ENCODE results near the gene PLD1.

Gene PLD1

GRCh38 chr3:171755656-171756055 lies 54.6 kb downstream of the PLD1 start:
- Histone ChIP-seq H3K4me1 (ENCODE audit: control insufficient read depth in 1 of 2, insufficient read depth in 2 of 2, low read length in 2 of 2) (no peaks in the 10 kb centered on the region), H3K18ac (ENCODE audit: low read length) (no peak overlapping the region), H2AK5ac (ENCODE audit: low read length) (no peak overlapping the region), H3K79me1 (ENCODE audit: low read length) (no peaks in the 10 kb centered on the region), H4K91ac (ENCODE audit: low read depth, low read length) (no peak overlapping the region), H4K8ac (ENCODE audit: low read depth, low read length) (no peak overlapping the region), H3K27me3 (ENCODE audit: insufficient read depth, low read length) (no peaks in the 10 kb centered on the region), H3K9ac (ENCODE audit: low read length) (no peak overlapping the region), H3K14ac (ENCODE audit: low read length) (no peak overlapping the region), H2BK12ac (ENCODE audit: low read length) (no peak overlapping the region), H2BK120ac (ENCODE audit: insufficient read depth, low read length, poor library complexity) (no peak overlapping the region), H3K4me2 (ENCODE audit: low read length) (no peak overlapping the region), H2BK5ac (ENCODE audit: low read depth, low read length, poor library complexity) (no peak overlapping the region), H4K12ac (ENCODE audit: low read depth, low read length) (no peak overlapping the region), H3K9me3 (ENCODE audit: insufficient read depth, low read depth, low read length) (no peaks in the 10 kb centered on the region), H2AFZ (ENCODE audit: insufficient read depth, low read length, poor library complexity) (no peak overlapping the region), H3K79me2 (ENCODE audit: control insufficient read depth, insufficient read depth, low read length, poor library complexity) (no peaks in the 10 kb centered on the region), H3K36me3 (ENCODE audit: control insufficient read depth in 1 of 2, insufficient read depth in 2 of 2, low read length in 2 of 2) (no peaks in the 10 kb centered on the region), H3K27ac (ENCODE audit: low read depth, low read length) (no peak overlapping the region), H3K4me3 (ENCODE audit: low read depth, low read length) (no peak overlapping the region), H3K23ac (ENCODE audit: low read length) (no peak overlapping the region), H3K4ac (ENCODE audit: low read depth, low read length) (no peak overlapping the region)
- no peak for DNase-seq
- WGBS (ENCODE audit: extremely low coverage, insufficient coverage, insufficient read length): no CpG with 5 or more reads among the region's 1 CpG

DNA sequence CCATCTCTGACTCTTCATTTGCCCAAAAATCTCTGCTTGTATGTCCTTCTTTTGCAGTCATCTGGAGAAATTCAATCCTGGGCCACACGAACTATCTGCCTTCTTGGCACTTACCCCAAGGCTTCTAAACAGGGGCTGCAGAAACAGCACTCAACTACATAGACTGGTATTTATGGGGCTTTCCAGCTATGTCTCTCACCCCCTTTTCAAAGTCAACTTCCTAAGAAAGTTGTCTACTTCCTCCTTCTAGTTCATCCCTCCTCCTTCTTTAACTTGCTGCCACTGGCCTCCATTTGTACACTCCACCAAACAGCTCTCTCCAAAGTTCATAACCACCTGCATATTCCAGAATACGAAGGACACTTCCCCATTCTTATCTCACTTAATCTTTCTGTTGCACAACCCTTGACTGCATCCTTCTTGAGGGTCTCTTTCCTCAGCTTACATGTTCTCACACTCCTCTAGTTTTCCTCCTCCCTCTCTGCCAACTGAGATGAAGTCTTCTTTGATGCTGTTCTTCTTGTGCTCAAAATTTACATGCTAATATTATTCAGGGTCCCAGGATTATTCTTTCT lies 55.2 kb downstream of the PLD1 start:
- no peaks in the 10 kb centered on the region for H3K79me1 ChIP-seq (ENCODE audit: low read length)
- H3K36me3 ChIP-seq (ENCODE audit: control insufficient read depth in 1 of 2, insufficient read depth in 2 of 2, low read length in 2 of 2): no peaks in the 10 kb centered on the region

GRCh38 chr3:171753665-171754408 lies 56.4 kb downstream of the PLD1 start:
- H4K91ac ChIP-seq (ENCODE audit: low read depth, low read length): no peak overlapping the region
- H2BK120ac ChIP-seq (ENCODE audit: insufficient read depth, low read length, poor library complexity): no peak overlapping the region
- WGBS (ENCODE audit: extremely low coverage, insufficient coverage, insufficient read length): no CpG with 5 or more reads among the region's 5 CpGs
- no peak overlapping the region for H4K8ac ChIP-seq (ENCODE audit: low read depth, low read length)
- no peaks in the 10 kb centered on the region for H3K27me3 ChIP-seq (ENCODE audit: insufficient read depth, low read length)
- no peak overlapping the region for H2BK5ac ChIP-seq (ENCODE audit: low read depth, low read length, poor library complexity)
- H3K4me1 ChIP-seq (ENCODE audit: control insufficient read depth in 1 of 2, insufficient read depth in 2 of 2, low read length in 2 of 2): no peaks in the 10 kb centered on the region
- H3K36me3 ChIP-seq (ENCODE audit: control insufficient read depth in 1 of 2, insufficient read depth in 2 of 2, low read length in 2 of 2): no peaks in the 10 kb centered on the region
- no peak overlapping the region for H3K18ac ChIP-seq (ENCODE audit: low read length)
- no peaks in the 10 kb centered on the region for H3K9me3 ChIP-seq (ENCODE audit: insufficient read depth, low read depth, low read length)
- no peak overlapping the region for H3K27ac ChIP-seq (ENCODE audit: low read depth, low read length)
- H3K79me1 ChIP-seq (ENCODE audit: low read length): no peaks in the 10 kb centered on the region
- no peak overlapping the region for H3K23ac ChIP-seq (ENCODE audit: low read length)
- no peak overlapping the region for H2AK5ac ChIP-seq (ENCODE audit: low read length)
- H3K9ac ChIP-seq (ENCODE audit: low read length): no peak overlapping the region
- no peak overlapping the region for H3K4me2 ChIP-seq (ENCODE audit: low read length)
- H3K4ac ChIP-seq (ENCODE audit: low read depth, low read length): no peak overlapping the region
- no peak overlapping the region for H3K14ac ChIP-seq (ENCODE audit: low read length)
- no peak overlapping the region for H2BK12ac ChIP-seq (ENCODE audit: low read length)
- H3K79me2 ChIP-seq (ENCODE audit: control insufficient read depth, insufficient read depth, low read length, poor library complexity): no peaks in the 10 kb centered on the region
- H2AFZ ChIP-seq (ENCODE audit: insufficient read depth, low read length, poor library complexity): no peak overlapping the region
- no peak for DNase-seq
- H4K12ac ChIP-seq (ENCODE audit: low read depth, low read length): no peak overlapping the region
- H3K4me3 ChIP-seq (ENCODE audit: low read depth, low read length): no peak overlapping the region

More for the DNA sequence above, 55.2 kb downstream of the PLD1 start:
- no peak overlapping the region for H3K4me3 ChIP-seq (ENCODE audit: low read depth, low read length)
- no peaks in the 10 kb centered on the region for H3K79me2 ChIP-seq (ENCODE audit: control insufficient read depth, insufficient read depth, low read length, poor library complexity)
- no peak overlapping the region for H2BK12ac ChIP-seq (ENCODE audit: low read length)
- H3K4me1 ChIP-seq (ENCODE audit: control insufficient read depth in 1 of 2, insufficient read depth in 2 of 2, low read length in 2 of 2): no peaks in the 10 kb centered on the region
- H3K4me2 ChIP-seq (ENCODE audit: low read length): no peak overlapping the region
- H2BK5ac ChIP-seq (ENCODE audit: low read depth, low read length, poor library complexity): no peak overlapping the region
- no peak overlapping the region for H3K4ac ChIP-seq (ENCODE audit: low read depth, low read length)
- no CpG with 5 or more reads among the region's 2 CpGs for WGBS (ENCODE audit: extremely low coverage, insufficient coverage, insufficient read length)
- no peak overlapping the region for H3K14ac ChIP-seq (ENCODE audit: low read length)
- H3K23ac ChIP-seq (ENCODE audit: low read length): no peak overlapping the region
- no peak overlapping the region for H4K91ac ChIP-seq (ENCODE audit: low read depth, low read length)
- no peak overlapping the region for H3K27ac ChIP-seq (ENCODE audit: low read depth, low read length)
- H2AK5ac ChIP-seq (ENCODE audit: low read length): no peak overlapping the region
- H3K9ac ChIP-seq (ENCODE audit: low read length): no peak overlapping the region
- H3K27me3 ChIP-seq (ENCODE audit: insufficient read depth, low read length): no peaks in the 10 kb centered on the region
- no peaks in the 10 kb centered on the region for H3K9me3 ChIP-seq (ENCODE audit: insufficient read depth, low read depth, low read length)
- H3K18ac ChIP-seq (ENCODE audit: low read length): no peak overlapping the region
- H4K12ac ChIP-seq (ENCODE audit: low read depth, low read length): no peak overlapping the region
- H2BK120ac ChIP-seq (ENCODE audit: insufficient read depth, low read length, poor library complexity): no peak overlapping the region
- no peak overlapping the region for H4K8ac ChIP-seq (ENCODE audit: low read depth, low read length)
- DNase-seq: no peak
- no peak overlapping the region for H2AFZ ChIP-seq (ENCODE audit: insufficient read depth, low read length, poor library complexity)

GRCh38 chr3:171753025-171753472 lies 57.2 kb downstream of the PLD1 start:
- H4K12ac ChIP-seq (ENCODE audit: low read depth, low read length): no peak overlapping the region
- H4K91ac ChIP-seq (ENCODE audit: low read depth, low read length): no peak overlapping the region
- H4K8ac ChIP-seq (ENCODE audit: low read depth, low read length): no peak overlapping the region
- no peak overlapping the region for H3K9ac ChIP-seq (ENCODE audit: low read length)
- H3K4ac ChIP-seq (ENCODE audit: low read depth, low read length): no peak overlapping the region
- H3K27ac ChIP-seq (ENCODE audit: low read depth, low read length): no peak overlapping the region
- no peak for DNase-seq
- H3K23ac ChIP-seq (ENCODE audit: low read length): no peak overlapping the region
- no peaks in the 10 kb centered on the region for H3K79me1 ChIP-seq (ENCODE audit: low read length)
- H2AK5ac ChIP-seq (ENCODE audit: low read length): no peak overlapping the region
- H3K9me3 ChIP-seq (ENCODE audit: insufficient read depth, low read depth, low read length): no peaks in the 10 kb centered on the region
- no peak overlapping the region for H3K4me3 ChIP-seq (ENCODE audit: low read depth, low read length)
- H2BK12ac ChIP-seq (ENCODE audit: low read length): no peak overlapping the region
- H2BK120ac ChIP-seq (ENCODE audit: insufficient read depth, low read length, poor library complexity): no peak overlapping the region
- no CpG with 5 or more reads among the region's 5 CpGs for WGBS (ENCODE audit: extremely low coverage, insufficient coverage, insufficient read length)
- no peaks in the 10 kb centered on the region for H3K27me3 ChIP-seq (ENCODE audit: insufficient read depth, low read length)
- no peak overlapping the region for H3K4me2 ChIP-seq (ENCODE audit: low read length)
- no peaks in the 10 kb centered on the region for H3K79me2 ChIP-seq (ENCODE audit: control insufficient read depth, insufficient read depth, low read length, poor library complexity)
- no peaks in the 10 kb centered on the region for H3K4me1 ChIP-seq (ENCODE audit: control insufficient read depth in 1 of 2, insufficient read depth in 2 of 2, low read length in 2 of 2)
- no peak overlapping the region for H3K14ac ChIP-seq (ENCODE audit: low read length)
- no peaks in the 10 kb centered on the region for H3K36me3 ChIP-seq (ENCODE audit: control insufficient read depth in 1 of 2, insufficient read depth in 2 of 2, low read length in 2 of 2)
- H2AFZ ChIP-seq (ENCODE audit: insufficient read depth, low read length, poor library complexity): no peak overlapping the region
- no peak overlapping the region for H3K18ac ChIP-seq (ENCODE audit: low read length)
- no peak overlapping the region for H2BK5ac ChIP-seq (ENCODE audit: low read depth, low read length, poor library complexity)
